GM23338 (cell line): Measurements from ENCODE around the gene PIK3C3. TPM values are rescaled to one million over a fixed set of nuclear protein-coding genes. Genes with fewer than 3 reads are reported as not detected.

Source experiments
- ATAC-seq: fragments of 200-7000 bp; cut with Tn5 transposase; 3 replicates; pipeline ENCODE4 v1.9.1; 2020
- DNase-seq: peaks from one replicate; pipeline ENCODE4 v3.0.0-alpha.2; 2015; ENCODE audit warnings: low spot score
- H2AFZ ChIP-seq: fragments of 200-600 bp; sonication (generic); 2 replicates; pipeline ENCODE4 v1.8.0; 2016; ENCODE audit warnings: antibody characterized with exemption, mild to moderate bottlenecking, moderate library complexity
- H3F3A ChIP-seq: fragments of 200-600 bp; sonication (generic); replicated peaks from 2 replicates; pipeline ENCODE4 v1.8.0; 2017; ENCODE audit warnings: antibody characterized with exemption, mixed run types, low read depth
- H3K27ac ChIP-seq: fragments of 200-600 bp; sonication (generic); 2 replicates; pipeline ENCODE4 v1.6.1; 2016; ENCODE audit warnings: low read depth
- H3K27me3 ChIP-seq: fragments of 200-600 bp; sonication (generic); 2 replicates; pipeline ENCODE4 v1.8.0; 2016; ENCODE audit warnings: mild to moderate bottlenecking, mixed run types, moderate library complexity; ENCODE audit not compliant: insufficient read depth
- H3K36me3 ChIP-seq: fragments of 200-600 bp; sonication (generic); 2 replicates; pipeline ENCODE4 v1.8.0; 2016; ENCODE audit warnings: mild to moderate bottlenecking; ENCODE audit not compliant: insufficient read depth
- H3K4me1 ChIP-seq: fragments of 200-600 bp; sonication (generic); 2 replicates; pipeline ENCODE4 v1.8.0; 2016; ENCODE audit warnings: mild to moderate bottlenecking, moderate library complexity; ENCODE audit not compliant: insufficient read depth
- H3K4me2 ChIP-seq: fragments of 200-600 bp; sonication (generic); 2 replicates; pipeline ENCODE4 v1.7.1; 2017; ENCODE audit warnings: mixed run types
- H3K4me3 ChIP-seq: fragments of 200-600 bp; sonication (generic); 2 replicates; pipeline ENCODE4 v1.6.1; 2016; ENCODE audit warnings: mixed run types
- H3K79me2 ChIP-seq: fragments of 200-600 bp; sonication (generic); replicated peaks from 2 replicates; pipeline ENCODE4 v1.8.0; 2017; ENCODE audit warnings: mild to moderate bottlenecking; ENCODE audit not compliant: insufficient read depth
- H3K9me2 ChIP-seq: fragments of 200-600 bp; sonication (generic); 2 replicates; pipeline ENCODE4 v1.8.0; 2017; ENCODE audit not compliant: insufficient read depth
- H4K20me1 ChIP-seq: fragments of 200-600 bp; sonication (generic); replicated peaks from 2 replicates; pipeline ENCODE4 v1.8.0; 2017; ENCODE audit warnings: mild to moderate bottlenecking; ENCODE audit not compliant: insufficient read depth
- H3K27ac Mint-ChIP-seq: 2 replicates; pipeline ENCODE4 v1.8.0; 2020; ENCODE audit warnings: inconsistent platforms, mild to moderate bottlenecking, moderate library complexity, mixed read lengths
- H3K27me3 Mint-ChIP-seq: 3 replicates; pipeline ENCODE4 v1.8.0; 2022; ENCODE audit warnings: low read depth, mild to moderate bottlenecking, moderate library complexity, mixed read lengths, inconsistent platforms; ENCODE audit not compliant: insufficient read depth, poor library complexity
- H3K36me3 Mint-ChIP-seq: 3 replicates; pipeline ENCODE4 v1.8.0; 2021; ENCODE audit warnings: low read depth, mild to moderate bottlenecking, inconsistent platforms, moderate library complexity, mixed read lengths
- H3K4me1 Mint-ChIP-seq: 3 replicates; pipeline ENCODE4 v1.8.0; 2020; ENCODE audit warnings: mild to moderate bottlenecking, inconsistent platforms, mixed read lengths
- H3K4me3 Mint-ChIP-seq: 3 replicates; pipeline ENCODE4 v1.8.0; 2021; ENCODE audit warnings: moderate library complexity, mild to moderate bottlenecking, inconsistent platforms, mixed read lengths
- H3K9me3 Mint-ChIP-seq: 3 replicates; pipeline ENCODE4 v1.8.0; 2020; ENCODE audit warnings: moderate library complexity, mild to moderate bottlenecking, inconsistent platforms, mixed read lengths
- CREB1 ChIP-seq: fragments of 250-450 bp; sonication (Bioruptor Pico); IDR thresholded peaks from 2 replicates; pipeline ENCODE4 v1.5.0; 2020; ENCODE audit warnings: low read depth, mild to moderate bottlenecking, moderate library complexity
- EZH2 ChIP-seq: fragments of 200-600 bp; sonication (generic); IDR thresholded peaks from one replicate; pipeline ENCODE4 v1.8.0; 2017; ENCODE audit warnings: antibody characterized with exemption, mild to moderate bottlenecking, low read depth; ENCODE audit not compliant: unreplicated experiment
- EZH2phosphoT487 ChIP-seq: fragments of 200-600 bp; sonication (generic); IDR thresholded peaks from one replicate; pipeline ENCODE4 v1.8.1; 2018; ENCODE audit warnings: antibody characterized with exemption; ENCODE audit not compliant: unreplicated experiment
- NANOG ChIP-seq: IDR thresholded peaks from 2 replicates; pipeline ENCODE4 v1.6.1; 2016; ENCODE audit warnings: antibody characterized with exemption, borderline replicate concordance
- STAT1 ChIP-seq: IDR thresholded peaks from one replicate; pipeline ENCODE4 v1.6.1; 2016; ENCODE audit warnings: antibody characterized with exemption; ENCODE audit not compliant: unreplicated experiment
- ZNF331 ChIP-seq: fragments of 250-450 bp; sonication (Bioruptor Pico); IDR thresholded peaks from 2 replicates; pipeline ENCODE4 v1.5.0; 2020; ENCODE audit warnings: low read depth, mild to moderate bottlenecking, moderate library complexity
- polyA plus RNA-seq: library from polyadenylated mRNA; unstranded; fragments of >200 nt; fragmentation: Nextera tagmentation; extraction: Ambion mirVana; gene quantifications from 2 replicates; pipeline ENCODE4 v1.2.1, GENCODE V29; 2016
- total RNA-seq: library from RNA; depleted of rRNA; stranded (reverse); fragments of >200 nt; shearing (Covaris generic); gene quantifications from 2 replicates; pipeline ENCODE4 v1.2.3, GENCODE V29; 2014
- TF ChIP-seq, protein P1 (sequence below), 2 experiments: fragments of 200-600 bp in 1 of 2; sonication (generic) in 1 of 2; conservative IDR thresholded peaks; 2 replicates each; pipeline versions ENCODE4 v1.5.1 to v1.6.1; 2016 to 2017; ENCODE audit warnings: antibody characterized with exemption in 2 of 2, low read depth in 2 of 2, mild to moderate bottlenecking in 2 of 2, moderate library complexity in 1 of 2
- TF ChIP-seq, protein P2 (sequence below): fragments of 250-450 bp; sonication (Bioruptor Pico); IDR thresholded peaks from 2 replicates; pipeline ENCODE4 v1.5.0; 2020; ENCODE audit warnings: mild to moderate bottlenecking, moderate library complexity
- TF ChIP-seq, protein P3 (sequence below): IDR thresholded peaks from 2 replicates; pipeline ENCODE4 v1.6.1; 2016; ENCODE audit warnings: antibody characterized with exemption
- TF ChIP-seq, protein P4 (sequence below): IDR thresholded peaks from one replicate; pipeline ENCODE4 v1.6.1; 2018; ENCODE audit warnings: antibody characterized with exemption; ENCODE audit not compliant: unreplicated experiment

Gene PIK3C3
- total and polyA plus RNA-seq, 2 experiments from 2014 or later: 25.9 to 35.4 TPM

DNA sequence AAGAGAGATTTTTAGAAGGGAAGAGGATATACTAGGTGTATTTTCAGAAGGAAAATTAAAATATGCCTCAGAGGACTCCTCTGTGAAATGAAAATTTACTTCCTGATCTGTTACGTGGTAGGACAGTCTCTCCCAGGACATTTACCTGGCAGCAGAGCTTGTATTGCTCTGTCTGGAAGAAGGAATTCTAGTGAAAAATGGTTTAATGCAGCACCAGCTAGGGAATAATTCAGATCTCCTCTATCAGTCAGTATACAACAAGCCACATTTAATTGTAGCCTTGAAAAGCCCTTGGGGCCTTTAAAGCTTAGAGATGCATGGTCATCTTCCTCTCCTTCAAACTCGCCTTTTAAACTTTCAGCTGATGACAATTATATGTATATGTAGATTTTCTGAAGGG lies 49.6 kb downstream of the PIK3C3 start:
- Histone ChIP-seq H3K4me3 (no peak overlapping the region), H3K9me2 (no peaks in the 10 kb centered on the region), H3K4me1 (no peaks in the 10 kb centered on the region), H3F3A (no peaks in the 10 kb centered on the region), H4K20me1 (no peaks in the 10 kb centered on the region; the same call in 1 of the 2 replicates), H2AFZ (no peak overlapping the region), H3K36me3 (no peaks in the 10 kb centered on the region; the same call in 1 of the 2 replicates), H3K27ac (no peak overlapping the region), H3K4me2 (no peak overlapping the region), H3K27me3 (no peaks in the 10 kb centered on the region), H3K79me2 (no peaks in the 10 kb centered on the region)
- no peaks in the 10 kb centered on the region for H3K9me3 Mint-ChIP-seq
- H3K27me3 Mint-ChIP-seq: no peaks in the 10 kb centered on the region
- ATAC-seq (no peak), DNase-seq (no peak)
- H3K4me1 Mint-ChIP-seq: no peaks in the 10 kb centered on the region
- H3K27ac Mint-ChIP-seq: no peak overlapping the region
- TF ChIP-seq NANOG: no peak
- no peak for TF ChIP-seq CREB1 (CRISPR knock-in tag)
- TF ChIP-seq, protein P1, sequence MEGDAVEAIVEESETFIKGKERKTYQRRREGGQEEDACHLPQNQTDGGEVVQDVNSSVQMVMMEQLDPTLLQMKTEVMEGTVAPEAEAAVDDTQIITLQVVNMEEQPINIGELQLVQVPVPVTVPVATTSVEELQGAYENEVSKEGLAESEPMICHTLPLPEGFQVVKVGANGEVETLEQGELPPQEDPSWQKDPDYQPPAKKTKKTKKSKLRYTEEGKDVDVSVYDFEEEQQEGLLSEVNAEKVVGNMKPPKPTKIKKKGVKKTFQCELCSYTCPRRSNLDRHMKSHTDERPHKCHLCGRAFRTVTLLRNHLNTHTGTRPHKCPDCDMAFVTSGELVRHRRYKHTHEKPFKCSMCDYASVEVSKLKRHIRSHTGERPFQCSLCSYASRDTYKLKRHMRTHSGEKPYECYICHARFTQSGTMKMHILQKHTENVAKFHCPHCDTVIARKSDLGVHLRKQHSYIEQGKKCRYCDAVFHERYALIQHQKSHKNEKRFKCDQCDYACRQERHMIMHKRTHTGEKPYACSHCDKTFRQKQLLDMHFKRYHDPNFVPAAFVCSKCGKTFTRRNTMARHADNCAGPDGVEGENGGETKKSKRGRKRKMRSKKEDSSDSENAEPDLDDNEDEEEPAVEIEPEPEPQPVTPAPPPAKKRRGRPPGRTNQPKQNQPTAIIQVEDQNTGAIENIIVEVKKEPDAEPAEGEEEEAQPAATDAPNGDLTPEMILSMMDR (conservative IDR thresholded peaks at IDR 0.05; ENCODE audit: low read depth in 2 of 2): no peak
- no peak for TF ChIP-seq ZNF331 (CRISPR knock-in tag)
- TF ChIP-seq EZH2phosphoT487: no peak
- TF ChIP-seq, protein P2, sequence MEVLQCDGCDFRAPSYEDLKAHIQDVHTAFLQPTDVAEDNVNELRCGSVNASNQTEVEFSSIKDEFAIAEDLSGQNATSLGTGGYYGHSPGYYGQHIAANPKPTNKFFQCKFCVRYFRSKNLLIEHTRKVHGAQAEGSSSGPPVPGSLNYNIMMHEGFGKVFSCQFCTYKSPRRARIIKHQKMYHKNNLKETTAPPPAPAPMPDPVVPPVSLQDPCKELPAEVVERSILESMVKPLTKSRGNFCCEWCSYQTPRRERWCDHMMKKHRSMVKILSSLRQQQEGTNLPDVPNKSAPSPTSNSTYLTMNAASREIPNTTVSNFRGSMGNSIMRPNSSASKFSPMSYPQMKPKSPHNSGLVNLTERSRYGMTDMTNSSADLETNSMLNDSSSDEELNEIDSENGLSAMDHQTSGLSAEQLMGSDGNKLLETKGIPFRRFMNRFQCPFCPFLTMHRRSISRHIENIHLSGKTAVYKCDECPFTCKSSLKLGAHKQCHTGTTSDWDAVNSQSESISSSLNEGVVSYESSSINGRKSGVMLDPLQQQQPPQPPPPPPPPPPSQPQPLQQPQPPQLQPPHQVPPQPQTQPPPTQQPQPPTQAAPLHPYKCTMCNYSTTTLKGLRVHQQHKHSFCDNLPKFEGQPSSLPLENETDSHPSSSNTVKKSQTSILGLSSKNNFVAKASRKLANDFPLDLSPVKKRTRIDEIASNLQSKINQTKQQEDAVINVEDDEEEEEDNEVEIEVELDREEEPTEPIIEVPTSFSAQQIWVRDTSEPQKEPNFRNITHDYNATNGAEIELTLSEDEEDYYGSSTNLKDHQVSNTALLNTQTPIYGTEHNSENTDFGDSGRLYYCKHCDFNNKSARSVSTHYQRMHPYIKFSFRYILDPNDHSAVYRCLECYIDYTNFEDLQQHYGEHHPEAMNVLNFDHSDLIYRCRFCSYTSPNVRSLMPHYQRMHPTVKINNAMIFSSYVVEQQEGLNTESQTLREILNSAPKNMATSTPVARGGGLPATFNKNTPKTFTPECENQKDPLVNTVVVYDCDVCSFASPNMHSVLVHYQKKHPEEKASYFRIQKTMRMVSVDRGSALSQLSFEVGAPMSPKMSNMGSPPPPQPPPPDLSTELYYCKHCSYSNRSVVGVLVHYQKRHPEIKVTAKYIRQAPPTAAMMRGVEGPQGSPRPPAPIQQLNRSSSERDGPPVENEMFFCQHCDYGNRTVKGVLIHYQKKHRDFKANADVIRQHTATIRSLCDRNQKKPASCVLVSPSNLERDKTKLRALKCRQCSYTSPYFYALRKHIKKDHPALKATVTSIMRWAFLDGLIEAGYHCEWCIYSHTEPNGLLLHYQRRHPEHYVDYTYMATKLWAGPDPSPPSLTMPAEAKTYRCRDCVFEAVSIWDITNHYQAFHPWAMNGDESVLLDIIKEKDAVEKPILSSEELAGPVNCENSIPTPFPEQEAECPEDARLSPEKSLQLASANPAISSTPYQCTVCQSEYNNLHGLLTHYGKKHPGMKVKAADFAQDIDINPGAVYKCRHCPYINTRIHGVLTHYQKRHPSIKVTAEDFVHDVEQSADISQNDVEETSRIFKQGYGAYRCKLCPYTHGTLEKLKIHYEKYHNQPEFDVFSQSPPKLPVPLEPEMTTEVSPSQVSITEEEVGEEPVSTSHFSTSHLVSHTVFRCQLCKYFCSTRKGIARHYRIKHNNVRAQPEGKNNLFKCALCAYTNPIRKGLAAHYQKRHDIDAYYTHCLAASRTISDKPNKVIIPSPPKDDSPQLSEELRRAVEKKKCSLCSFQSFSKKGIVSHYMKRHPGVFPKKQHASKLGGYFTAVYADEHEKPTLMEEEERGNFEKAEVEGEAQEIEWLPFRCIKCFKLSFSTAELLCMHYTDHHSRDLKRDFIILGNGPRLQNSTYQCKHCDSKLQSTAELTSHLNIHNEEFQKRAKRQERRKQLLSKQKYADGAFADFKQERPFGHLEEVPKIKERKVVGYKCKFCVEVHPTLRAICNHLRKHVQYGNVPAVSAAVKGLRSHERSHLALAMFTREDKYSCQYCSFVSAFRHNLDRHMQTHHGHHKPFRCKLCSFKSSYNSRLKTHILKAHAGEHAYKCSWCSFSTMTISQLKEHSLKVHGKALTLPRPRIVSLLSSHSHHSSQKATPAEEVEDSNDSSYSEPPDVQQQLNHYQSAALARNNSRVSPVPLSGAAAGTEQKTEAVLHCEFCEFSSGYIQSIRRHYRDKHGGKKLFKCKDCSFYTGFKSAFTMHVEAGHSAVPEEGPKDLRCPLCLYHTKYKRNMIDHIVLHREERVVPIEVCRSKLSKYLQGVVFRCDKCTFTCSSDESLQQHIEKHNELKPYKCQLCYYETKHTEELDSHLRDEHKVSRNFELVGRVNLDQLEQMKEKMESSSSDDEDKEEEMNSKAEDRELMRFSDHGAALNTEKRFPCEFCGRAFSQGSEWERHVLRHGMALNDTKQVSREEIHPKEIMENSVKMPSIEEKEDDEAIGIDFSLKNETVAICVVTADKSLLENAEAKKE: no peak
- TF ChIP-seq, protein P3, sequence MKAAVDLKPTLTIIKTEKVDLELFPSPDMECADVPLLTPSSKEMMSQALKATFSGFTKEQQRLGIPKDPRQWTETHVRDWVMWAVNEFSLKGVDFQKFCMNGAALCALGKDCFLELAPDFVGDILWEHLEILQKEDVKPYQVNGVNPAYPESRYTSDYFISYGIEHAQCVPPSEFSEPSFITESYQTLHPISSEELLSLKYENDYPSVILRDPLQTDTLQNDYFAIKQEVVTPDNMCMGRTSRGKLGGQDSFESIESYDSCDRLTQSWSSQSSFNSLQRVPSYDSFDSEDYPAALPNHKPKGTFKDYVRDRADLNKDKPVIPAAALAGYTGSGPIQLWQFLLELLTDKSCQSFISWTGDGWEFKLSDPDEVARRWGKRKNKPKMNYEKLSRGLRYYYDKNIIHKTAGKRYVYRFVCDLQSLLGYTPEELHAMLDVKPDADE: no peak
- TF ChIP-seq, protein P4, sequence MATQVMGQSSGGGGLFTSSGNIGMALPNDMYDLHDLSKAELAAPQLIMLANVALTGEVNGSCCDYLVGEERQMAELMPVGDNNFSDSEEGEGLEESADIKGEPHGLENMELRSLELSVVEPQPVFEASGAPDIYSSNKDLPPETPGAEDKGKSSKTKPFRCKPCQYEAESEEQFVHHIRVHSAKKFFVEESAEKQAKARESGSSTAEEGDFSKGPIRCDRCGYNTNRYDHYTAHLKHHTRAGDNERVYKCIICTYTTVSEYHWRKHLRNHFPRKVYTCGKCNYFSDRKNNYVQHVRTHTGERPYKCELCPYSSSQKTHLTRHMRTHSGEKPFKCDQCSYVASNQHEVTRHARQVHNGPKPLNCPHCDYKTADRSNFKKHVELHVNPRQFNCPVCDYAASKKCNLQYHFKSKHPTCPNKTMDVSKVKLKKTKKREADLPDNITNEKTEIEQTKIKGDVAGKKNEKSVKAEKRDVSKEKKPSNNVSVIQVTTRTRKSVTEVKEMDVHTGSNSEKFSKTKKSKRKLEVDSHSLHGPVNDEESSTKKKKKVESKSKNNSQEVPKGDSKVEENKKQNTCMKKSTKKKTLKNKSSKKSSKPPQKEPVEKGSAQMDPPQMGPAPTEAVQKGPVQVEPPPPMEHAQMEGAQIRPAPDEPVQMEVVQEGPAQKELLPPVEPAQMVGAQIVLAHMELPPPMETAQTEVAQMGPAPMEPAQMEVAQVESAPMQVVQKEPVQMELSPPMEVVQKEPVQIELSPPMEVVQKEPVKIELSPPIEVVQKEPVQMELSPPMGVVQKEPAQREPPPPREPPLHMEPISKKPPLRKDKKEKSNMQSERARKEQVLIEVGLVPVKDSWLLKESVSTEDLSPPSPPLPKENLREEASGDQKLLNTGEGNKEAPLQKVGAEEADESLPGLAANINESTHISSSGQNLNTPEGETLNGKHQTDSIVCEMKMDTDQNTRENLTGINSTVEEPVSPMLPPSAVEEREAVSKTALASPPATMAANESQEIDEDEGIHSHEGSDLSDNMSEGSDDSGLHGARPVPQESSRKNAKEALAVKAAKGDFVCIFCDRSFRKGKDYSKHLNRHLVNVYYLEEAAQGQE: no peak
- TF ChIP-seq EZH2: no peak
- no peak for TF ChIP-seq STAT1
- H3K4me3 Mint-ChIP-seq: no peak overlapping the region
- H3K36me3 Mint-ChIP-seq: peaks cover 37% of the 10 kb centered on the region
